HG02852 (cell line): ENCODE data around the gene PDLIM7.

ENCODE experiments used
- ATAC-seq: cut with Tn5 transposase; IDR thresholded peaks from one replicate; pipeline ENCODE4 v1.9.1; 2021; ENCODE audit warnings: mild to moderate bottlenecking, moderate library complexity; ENCODE audit not compliant: unreplicated experiment

The PDLIM7 gene

DNA sequence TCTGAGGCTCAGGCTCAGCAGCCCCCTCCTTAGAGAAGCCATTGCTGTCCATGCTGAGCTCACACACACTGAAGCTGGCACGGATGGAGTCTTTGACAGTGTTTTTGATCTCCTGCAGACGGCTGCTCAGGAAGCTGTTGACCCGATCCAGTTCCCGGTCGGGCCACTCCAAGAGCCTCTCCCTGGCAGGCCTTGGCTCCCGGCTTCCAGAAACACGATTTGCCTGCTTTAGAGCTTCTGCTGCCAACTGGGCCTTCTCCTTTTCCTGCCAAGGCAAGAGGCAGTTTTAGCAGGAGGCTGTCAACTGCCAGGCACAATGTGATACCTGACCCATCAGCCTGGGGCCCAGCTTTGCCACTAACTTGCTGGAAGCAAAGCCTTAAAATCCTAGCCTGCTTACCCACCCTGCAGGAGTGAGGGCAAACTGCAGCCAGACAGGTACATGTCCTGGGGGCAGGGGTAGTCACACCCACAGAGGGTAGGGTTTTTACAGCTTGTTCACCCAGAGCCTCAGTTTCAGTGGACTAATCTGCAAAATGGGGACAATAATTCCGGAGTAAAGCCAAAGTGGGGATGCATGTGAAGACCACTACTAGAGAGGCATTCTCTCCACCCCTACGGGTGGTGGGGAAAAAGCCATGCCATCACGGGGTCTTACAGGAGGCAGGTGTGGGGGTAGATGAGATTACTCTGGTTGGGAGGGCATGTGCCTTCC lies 27.7 kb upstream of the PDLIM7 start:
- no peak for ATAC-seq

DNA sequence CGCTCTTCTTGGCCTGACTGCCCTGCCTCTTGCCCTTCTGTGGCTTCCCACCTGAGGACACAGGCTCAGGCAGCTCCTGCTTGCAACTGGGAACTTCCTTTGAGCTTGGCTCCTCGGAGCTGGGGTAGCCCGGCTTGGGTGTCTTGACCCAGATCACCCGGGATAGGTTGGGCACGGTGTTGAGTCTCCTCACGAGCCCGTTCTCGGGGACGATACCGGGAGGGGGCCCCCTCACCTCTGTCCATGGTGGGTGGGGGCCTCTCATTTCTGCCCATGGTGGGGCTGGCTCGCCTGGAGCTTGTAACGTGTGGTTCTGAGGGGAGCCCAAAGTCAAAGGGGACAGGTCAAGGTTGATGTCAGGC lies 27.1 kb upstream of the PDLIM7 start:
- ATAC-seq: no peak

DNA sequence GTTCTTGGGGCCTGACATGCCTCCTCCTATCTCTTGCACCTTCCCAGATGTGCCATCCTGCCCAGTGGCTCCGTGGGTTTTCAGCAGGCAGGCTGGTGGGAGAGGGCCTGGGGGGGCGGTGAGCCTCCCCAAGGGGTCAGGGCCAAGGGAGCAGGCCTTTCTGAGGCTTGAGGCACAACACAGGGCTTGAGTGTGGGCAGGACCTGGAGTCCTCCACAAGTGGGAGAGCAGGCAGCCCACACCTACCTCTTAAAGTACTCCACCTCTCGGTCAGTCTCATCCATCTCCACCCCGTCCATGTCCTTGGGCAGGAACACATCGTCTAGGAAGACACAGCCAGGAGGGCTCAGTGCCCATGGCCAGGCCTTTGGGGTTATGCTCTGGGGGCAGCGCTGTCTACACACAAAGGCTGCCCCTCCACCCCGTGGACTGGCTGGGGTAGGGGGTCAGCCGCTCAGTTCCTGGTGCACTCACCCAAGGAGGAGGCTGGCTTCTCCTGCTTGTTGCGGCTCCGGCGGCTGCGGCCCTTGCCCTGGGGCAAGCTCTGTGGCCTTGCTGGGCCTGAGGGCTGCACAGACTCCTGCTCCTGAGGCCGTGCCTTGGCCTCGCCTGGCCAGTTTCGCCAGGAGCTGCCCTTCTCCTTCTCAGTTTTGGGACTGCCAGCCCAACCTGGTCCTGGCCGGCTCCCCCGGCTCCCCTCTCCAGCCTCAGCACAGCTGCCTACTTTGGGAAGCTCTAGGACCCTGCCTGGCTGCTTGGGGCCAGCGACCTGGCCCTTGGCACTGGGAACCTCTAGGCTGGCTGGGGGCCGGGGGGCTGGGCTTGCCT lies 26.5 kb upstream of the PDLIM7 start:
- ATAC-seq: no peak

DNA sequence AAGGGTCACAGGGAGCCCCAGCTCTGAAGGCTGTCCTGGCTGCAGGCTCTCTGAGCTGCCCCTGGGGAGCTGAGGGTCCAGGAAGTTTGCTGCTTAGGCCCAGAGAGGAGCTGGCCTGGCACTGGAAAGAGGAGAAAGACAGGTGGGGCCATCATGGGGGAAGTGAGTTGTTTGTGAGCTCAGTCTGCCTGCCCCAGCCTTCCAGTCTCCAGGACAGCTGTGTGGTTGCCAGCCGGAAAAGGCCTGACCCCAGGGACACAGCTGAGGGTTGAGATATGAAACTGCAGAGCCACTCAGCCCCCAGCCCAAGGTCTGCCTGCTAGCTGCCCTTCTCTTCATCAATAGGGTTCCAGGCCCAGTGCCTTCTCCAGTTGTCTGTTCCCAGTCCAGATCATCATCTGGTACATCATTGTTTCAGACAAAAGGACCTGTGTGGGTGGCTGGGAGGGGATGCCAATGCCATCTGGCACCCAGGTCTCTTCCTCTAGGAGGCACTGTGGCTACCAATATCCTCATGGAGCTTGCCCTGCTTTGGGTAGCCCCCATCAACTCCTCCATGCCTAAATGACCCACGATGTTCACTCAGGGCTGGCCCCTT lies 23.6 kb upstream of the PDLIM7 start:
- no peak for ATAC-seq

DNA sequence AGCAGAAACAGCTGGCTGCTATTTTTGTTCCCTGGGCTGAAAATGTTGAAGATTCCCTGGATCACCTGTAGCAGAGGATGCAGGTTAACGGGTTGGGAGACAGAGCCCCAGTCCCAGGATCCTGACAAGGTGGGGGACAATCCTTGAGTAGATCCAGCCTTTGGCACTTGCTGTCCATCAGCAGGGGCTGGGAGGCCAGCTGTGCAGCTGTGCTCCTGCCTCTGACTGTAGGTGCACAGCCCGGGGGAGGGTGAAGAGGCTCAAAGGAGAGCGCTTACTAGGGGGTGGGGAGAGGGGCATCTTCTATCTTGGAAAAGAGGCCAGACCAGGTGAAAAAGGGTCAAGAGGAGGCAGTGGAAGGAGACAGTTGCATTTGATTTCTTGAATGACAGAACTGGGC lies 22.9 kb upstream of the PDLIM7 start:
- ATAC-seq: no peak

DNA sequence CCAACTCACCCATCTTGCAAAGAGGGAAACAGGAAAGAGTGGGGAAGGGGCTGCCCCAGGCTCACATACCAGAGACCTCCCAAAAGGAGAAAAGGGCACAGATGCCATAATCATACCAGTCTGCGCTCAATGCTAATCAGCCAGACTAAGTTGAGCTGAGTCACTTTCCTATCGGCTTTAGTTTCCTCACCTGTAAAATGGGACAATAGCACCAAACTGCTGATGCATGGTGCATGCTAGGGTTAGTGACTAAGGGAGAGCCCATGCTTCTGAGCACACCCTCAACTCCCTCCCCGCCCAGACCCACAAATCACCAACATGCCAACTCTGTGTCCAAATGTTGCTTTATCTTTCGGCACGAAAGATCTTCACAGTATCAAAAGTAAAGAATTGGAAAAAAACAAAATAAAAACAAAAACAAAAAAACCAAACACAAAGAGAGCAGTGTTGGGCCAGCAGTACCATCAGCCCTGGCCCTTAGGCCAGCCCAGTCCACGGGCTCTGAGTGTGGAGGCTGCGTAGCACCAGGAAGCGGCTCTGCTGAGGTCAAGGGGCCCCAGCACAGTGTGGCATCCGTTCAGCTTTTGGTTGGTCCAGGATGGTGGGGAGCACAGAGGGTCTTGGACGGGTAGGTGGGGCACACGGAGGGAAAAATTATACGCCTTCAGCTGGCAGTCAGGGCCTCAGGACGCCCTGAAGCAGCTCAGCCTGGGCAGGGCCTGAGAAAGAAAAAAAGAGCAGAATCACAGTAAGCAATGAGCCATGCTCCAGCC lies 22.2 kb upstream of the PDLIM7 start:
- no peak for ATAC-seq

DNA sequence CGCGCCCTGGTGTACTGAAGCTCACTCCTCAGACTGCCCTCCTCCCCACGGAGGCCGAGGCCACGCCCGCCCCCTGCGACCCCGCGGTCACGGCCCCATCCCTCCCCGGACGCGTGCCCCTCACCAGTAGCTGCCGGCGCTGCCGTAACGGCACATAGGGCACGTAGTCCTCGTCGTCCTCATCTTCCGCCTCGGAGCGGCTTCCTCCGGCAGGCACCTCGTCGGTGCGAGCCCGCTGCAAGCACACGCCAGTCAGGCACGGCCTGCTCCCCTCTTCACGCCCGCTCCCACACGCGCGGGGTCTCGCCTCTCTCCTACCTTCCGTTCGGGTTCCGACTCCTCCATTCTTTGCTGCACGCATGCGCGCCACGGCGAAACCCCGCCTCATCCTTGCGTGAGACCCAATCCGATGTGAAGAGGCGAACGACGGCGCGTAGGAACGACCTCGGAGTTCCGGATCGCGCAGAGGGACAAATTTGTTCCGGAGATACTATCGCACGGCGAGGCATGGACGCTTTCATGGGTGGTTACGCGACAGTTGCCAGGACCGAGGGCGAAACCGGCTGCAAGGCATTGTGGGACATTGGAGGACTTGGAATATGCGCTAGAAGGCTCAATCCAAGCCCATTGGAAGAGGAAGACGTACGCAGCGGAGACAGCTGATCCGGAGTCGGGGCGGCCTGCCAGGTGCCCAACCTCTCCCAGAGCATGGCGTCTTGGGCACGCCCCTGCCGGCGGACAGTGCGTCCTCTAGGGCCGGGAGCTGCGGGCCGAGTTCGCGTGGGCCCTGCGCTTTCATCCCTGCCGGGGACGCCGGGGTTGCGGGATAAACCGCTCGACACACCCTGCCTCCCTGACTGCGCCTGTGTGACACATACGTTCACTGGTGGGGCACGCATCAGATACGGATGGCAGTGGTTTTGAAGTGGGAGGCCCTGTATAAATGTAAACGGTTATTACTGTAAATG lies 19.5 kb upstream of the PDLIM7 start, which contains the start of gene DDX41:
DDX41 (minus strand) TSS at position 361 of the 968 bp plus-strand sequence; CDS start at position 345, 16 bp downstream.
- peak; percentile 71 for ATAC-seq

DNA sequence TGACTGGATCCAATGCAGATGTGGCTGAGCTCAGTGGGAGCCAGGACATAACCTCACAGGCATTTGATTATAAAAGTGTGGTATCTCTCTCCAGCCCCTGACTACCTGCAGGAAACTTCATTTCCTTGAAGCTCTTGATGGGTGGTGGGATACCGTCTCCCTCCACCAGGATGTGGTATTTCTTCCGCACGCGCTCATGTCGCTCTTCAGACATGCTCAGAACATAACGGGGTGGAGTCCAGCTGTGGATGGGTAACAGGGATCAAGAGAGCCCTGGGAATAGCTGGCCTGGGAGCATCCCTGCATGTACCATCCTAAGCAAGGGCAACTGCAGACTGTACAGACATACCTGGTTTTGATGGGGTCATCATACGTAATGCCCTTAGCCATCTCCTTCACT lies 18.2 kb upstream of the PDLIM7 start:
- ATAC-seq: no peak

DNA sequence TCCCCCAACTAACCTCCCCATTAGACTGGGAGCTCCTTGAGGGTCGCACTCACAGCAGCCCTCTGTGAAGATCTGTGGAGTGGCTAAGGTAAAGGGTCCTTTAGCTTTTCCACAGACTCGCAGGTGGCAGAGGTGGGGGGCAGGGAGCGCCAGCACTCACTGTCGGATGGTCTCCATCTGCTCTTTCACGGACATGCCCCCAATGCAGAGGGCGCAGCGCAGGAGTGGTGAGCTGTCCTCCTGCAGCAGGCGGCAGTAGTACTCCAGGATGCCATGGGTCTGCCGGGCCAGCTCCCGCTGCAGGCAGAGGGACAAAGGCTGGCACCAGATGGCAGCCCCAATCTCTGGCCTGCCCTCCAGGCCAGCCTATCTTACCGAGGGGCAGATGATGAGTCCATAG lies 17.1 kb upstream of the PDLIM7 start:
- no peak for ATAC-seq

DNA sequence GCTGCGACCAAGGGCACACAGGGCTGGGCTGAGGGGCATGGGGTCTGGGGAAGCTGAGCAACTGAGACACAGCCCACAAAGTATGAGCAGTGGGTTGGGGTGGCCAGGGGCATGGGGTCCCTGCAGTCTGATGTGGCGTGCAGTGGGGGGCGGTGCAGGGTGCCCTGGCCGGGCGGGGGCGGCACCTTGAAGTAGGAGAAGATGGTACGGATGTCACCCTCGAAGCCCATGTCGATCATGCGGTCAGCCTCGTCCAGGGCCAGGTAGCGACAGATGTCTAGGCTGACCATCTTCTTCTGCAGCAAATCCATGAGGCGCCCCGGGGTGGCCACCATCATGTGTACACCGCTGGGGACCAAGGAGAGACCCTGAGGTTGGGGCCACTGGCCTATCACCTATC lies 16.1 kb upstream of the PDLIM7 start:
- no peak for ATAC-seq

DNA sequence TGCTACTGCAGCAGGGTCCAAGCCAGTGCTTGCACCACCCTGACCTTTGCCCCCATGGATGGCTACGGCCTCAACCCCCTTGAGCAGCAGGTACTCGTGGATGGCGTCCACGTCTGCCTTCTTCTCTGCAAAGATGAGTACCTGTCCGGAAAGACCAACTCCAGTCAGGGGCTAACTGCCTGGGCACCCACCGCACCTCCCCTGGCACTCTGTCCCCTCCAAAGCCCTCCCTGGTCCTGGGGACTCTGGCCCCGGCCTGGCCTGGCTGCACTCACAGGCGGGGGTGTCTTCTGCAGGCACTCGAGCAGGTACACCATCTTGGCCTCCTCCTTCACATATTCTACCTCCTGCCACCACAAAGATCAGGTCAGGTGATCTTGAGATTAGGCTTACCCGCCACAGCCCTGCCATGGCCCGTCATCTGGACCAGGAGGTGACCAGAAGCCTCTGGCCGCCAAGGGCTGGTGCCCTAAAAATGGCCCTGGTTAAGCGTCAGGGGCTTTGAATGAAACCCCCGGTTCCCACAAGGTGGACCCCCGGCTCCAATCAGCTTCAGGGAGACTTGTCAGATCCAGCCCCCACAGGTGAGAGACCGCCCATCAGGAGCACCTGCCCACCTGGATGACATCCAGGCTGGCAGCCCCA lies 15.5 kb upstream of the PDLIM7 start:
- no peak for ATAC-seq

DNA sequence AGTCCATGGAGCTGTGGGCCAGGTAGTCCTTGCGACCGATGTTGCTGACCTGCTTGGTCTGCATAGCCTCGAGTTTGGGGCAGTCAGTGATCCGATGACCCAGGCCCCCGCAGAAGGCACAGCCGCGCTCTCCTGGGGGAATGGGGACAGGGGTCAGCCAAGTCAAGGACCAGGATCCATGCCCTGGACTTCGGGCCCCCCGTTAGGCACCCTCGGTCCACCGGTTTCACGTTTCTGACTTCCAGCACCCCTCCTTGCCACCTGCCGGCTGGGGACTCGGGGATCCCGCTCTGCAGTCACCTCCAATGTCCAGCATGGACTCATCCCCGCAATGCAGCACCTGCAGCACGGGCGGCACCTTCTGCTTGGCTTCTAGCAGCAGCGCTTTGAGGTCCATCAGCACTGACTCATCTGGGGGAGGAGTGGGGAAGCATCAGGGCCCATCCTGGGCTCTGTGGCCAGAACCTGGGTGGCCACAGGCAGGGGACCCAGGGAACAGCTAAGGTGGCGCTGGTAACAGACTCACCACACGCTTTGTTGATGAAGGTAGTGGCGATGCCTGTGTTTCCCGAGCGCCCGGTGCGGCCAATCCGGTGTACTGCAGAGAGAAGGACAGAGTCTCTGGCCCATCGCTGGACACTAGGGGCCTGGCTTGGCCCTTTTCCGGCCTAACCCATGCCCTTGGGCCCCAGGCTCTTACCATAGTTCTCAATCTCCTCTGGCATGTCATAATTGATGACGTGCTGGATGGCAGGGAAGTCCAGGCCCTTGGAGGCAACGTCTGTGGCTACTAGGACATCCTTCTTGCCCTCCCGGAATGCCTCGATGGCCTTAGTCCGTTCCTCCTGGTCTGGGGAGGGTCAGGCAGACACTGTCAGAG lies 14.6 kb upstream of the PDLIM7 start:
- ATAC-seq: no peak

DNA sequence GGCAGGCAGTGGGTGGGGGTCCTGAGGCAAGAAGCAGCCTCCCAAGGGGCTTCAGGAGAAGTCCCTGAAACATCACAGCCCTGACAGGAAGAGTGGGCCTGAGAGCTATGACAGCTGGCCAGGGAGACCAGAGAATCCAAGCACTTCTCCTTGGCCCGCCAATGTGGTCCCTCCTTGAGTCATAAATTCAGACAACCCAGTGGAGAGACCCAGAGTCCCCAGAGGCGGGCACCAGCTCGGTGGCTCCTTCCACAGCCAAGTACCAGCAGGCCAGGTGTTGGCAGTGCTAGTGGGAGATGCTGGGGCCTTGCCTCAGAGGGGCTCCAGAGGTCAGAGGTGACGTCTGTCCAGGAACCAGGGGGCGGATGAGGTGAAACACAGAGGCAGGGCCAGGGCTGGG lies 13.8 kb upstream of the PDLIM7 start:
- no peak for ATAC-seq

DNA sequence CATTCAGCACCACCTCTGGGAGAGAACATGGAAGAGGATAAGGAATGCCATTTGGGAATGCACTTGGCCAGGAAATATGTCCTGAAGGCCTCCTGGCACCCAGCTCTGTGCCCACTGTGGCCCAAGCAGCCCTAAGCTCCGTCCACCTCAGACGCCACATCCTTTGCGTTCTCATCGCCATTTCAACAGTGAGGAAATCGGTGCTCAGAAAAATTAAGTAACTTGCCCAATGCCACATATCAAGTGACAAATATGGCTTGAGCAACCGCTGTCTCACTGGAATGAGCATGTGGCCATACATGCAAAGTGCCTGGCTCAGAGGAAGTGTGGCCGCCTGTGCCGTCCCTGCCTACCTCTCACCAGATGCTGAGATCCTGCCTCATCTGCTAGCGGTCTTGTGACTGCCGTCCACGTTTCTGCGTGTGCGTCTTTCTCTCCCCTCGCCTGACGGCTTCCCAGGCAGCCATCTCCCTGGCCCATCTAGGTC lies 13.2 kb upstream of the PDLIM7 start:
- ATAC-seq: peak; percentile 38

DNA sequence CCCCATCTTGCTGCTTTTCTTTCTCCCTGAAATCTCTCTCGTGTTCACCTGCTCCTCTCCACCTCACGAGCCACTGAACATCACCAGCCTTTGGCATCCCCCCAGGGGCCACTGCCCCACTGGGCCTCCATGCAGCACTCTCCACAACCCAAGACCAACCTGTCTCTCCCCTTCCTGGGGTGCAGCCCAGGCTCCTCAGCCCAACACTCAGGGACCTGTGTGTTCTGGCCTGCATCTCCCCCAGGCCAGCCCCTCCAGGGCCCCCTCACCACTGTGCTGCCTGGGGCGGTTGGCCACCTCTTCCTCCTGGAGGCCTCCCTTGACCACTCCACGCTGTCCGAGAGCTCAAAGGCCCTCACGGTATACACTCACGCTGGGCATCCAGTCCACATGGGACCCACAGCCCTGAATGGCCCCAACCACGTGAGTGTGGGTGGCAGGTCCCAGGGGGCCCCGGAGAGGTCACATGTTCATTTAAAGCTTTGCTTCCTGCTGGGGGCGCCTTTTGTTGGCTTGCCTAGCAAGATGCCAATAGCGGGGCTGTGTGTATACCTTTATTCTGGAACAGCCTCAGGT lies 12.7 kb upstream of the PDLIM7 start:
- peak; percentile 1 for ATAC-seq

DNA sequence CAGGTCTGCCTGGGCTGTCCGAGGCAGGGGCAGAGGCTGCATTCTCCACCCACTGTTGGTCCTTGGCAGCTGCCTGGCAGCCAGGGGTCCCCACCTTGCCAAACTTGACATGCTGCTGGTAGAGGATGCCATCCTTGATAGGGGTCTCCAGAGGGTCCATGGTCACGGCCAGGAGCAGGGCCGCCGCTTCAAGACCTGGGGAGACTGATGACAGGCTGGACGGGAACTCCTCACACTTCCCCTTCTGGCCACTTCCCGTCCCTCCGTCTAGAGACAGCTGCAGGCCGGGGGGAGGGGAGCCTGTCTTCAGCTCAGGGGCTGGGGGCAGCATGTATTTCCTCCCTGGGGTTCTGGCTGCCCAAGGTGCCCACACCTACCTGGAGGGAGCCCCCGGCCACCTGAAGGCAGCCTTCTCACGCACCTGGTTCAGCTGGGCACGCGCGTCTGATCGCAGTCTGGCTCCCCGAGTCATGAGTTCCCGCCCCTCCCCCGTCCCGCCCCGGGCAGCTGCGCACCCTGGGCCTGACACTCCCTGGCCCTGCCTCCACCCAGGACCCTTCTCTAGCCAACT lies 12.1 kb upstream of the PDLIM7 start, which contains the start of gene DOK3:
DOK3 (minus strand) TSS at position 446 of the 571 bp plus-strand sequence; CDS start at position 160, 286 bp downstream.
- ATAC-seq: peak; percentile 32

DNA sequence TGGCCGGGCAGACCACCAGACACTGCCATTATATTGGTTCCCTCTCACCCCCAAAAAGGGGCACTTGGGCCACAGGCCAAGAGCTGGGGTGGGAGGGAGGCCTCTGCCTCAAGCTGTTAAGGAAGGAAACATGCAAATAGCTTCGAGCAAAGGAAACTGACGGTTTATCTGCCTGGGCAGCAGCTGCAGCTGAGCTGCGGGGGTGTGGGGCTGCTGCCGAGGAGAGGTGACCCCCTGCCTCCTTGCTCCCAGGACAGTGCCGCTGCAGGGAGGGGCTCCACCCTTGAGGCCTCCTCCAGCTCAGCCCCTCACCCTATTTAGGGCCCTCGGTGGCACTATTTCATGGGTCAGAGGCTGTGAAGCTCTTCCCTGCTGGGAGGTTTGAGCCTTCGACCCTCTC lies 11.4 kb upstream of the PDLIM7 start:
- ATAC-seq: peak; percentile 36

DNA sequence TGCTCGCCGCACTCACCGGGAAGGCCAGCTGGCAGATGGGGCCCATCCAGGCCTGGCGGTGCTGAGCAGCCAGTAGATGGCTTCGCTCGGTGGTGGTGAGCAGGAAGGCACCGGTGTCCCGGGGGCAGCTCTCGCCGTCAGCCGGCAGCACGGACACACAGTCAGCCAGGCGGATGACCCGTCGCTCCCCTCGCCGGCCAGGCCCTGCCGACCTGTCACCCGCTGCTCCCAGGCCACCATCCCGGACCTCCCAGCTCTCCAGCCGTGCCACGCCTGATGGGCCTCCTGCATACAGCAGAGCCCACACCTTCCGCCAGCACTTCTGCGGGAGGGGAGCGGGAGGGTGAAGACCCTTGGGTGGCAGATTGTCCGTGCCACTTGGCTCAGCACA lies 10.8 kb upstream of the PDLIM7 start:
- ATAC-seq: no peak
